Hypothalamus (tissue), 51 donors: ENCODE results near the gene KDM6B.

ENCODE experiments used
- DNase-seq, 51 donors: peaks; one replicate each; lab custom pipeline; 2025; lab: John Stamatoyannopoulos, UW

The KDM6B gene

GRCh38 chr17:7818746-7819645 lies 15.0 kb upstream of the KDM6B start:
- no peak for DNase-seq

GRCh38 chr17:7820231-7820630 lies 13.8 kb upstream of the KDM6B start:
- DNase-seq, result no peak

- DNase-seq, result no peak
Observed at GRCh38 chr17:7822126-7822525, 11.9 kb upstream of the KDM6B start.

GRCh38 chr17:7823581-7824001 lies 10.4 kb upstream of the KDM6B start:
- peak in 1 of 51 donors; percentile 18 for DNase-seq

- DNase-seq, result no peak
Observed at GRCh38 chr17:7824021-7824924, 9.7 kb upstream of the KDM6B start.

- DNase-seq, result peak in 2 of 51 donors; percentile 44 to 52
Observed at GRCh38 chr17:7825206-7825990, 8.6 kb upstream of the KDM6B start.

- DNase-seq, result no peak
Observed at GRCh38 chr17:7830616-7831015, 3.4 kb upstream of the KDM6B start.

GRCh38 chr17:7831233-7831632 lies 2.8 kb upstream of the KDM6B start:
- DNase-seq, result no peak

GRCh38 chr17:7832431-7832830 lies 1.6 kb upstream of the KDM6B start:
- DNase-seq, result no peak

- no peak for DNase-seq
Observed at GRCh38 chr17:7833011-7833794, 814 bp upstream of the KDM6B start.

GRCh38 chr17:7834542-7834956 lies 532 bp downstream of the KDM6B start:
- peak in 8 of 51 donors; percentile 39 to 57 (median 49) for DNase-seq

- peak; percentile 77 to 98 (median 95) for DNase-seq
Observed at GRCh38 chr17:7834957-7835813, 1.2 kb downstream of the KDM6B start.

GRCh38 chr17:7835814-7836595 lies 2.0 kb downstream of the KDM6B start:
- peak in 41 of 51 donors; percentile 21 to 79 (median 61) for DNase-seq

- peak in 44 of 51 donors; percentile 15 to 88 (median 60) for DNase-seq
Observed at GRCh38 chr17:7836596-7837407, 2.8 kb downstream of the KDM6B start.

- DNase-seq, result no peak
Observed at GRCh38 chr17:7837408-7838088, 3.5 kb downstream of the KDM6B start.
